Activated CD4-positive, alpha-beta T cell treated with anti-CD3 and anti-CD28 coated beads for 36 hours (primary cell): ENCODE measurements around the gene PRSS37. TPM values are rescaled to one million over a fixed set of nuclear protein-coding genes. Genes with fewer than 3 reads are reported as not detected.

Experiments used
- total RNA-seq, 2 experiments: library from RNA; stranded (reverse); gene quantifications; one replicate each; pipeline ENCODE4 v1.2.3, GENCODE V29; 2021

The PRSS37 gene
- total RNA-seq, 2 experiments from 2014 or later: not detected

Other genes with a start within 250 kb of the PRSS37 start
- gene DENND11, start 139.3 kb downstream of the PRSS37 start, total RNA-seq: 10 to 100 TPM; 21.2 to 27.6 TPM
- gene WEE2, start 133.1 kb downstream of the PRSS37 start, total RNA-seq: not detected
- gene SSBP1, start 103.1 kb downstream of the PRSS37 start, total RNA-seq: 100 to 1,000 TPM; 183 to 245 TPM
- gene TAS2R3, start 77.4 kb downstream of the PRSS37 start, total RNA-seq: 1 to 10 TPM in 1 of 2 experiments, under 1 TPM in 1; 0.69 to 1.1 TPM
- under 1 TPM; 0.60 to 0.62 TPM for gene TAS2R4, start 64.8 kb downstream of the PRSS37 start, total RNA-seq
- 1 to 10 TPM in 1 of 2 experiments, under 1 TPM in 1; 0.75 to 1.4 TPM for gene TAS2R5, start 51.3 kb downstream of the PRSS37 start, total RNA-seq
- gene OR9A4, start 74.9 kb upstream of the PRSS37 start, total RNA-seq: not detected
- not detected for gene CLEC5A, start 105.5 kb upstream of the PRSS37 start, total RNA-seq
- not detected for gene TAS2R38, start 132.3 kb upstream of the PRSS37 start, total RNA-seq
- under 1 TPM in 1 of 2 experiments, not detected in 1; 0.27 TPM for gene MGAM, start 154.4 kb upstream of the PRSS37 start, total RNA-seq